HG03060 (cell line): ENCODE measurements around the gene CILP.
"Not testable (repeated sequence)": the region's sequence is repeated elsewhere in the genome, so short reads cannot be mapped to it uniquely, and the experiment has no call there.

ENCODE experiments used
- ATAC-seq: cut with Tn5 transposase; IDR thresholded peaks from one replicate; pipeline ENCODE4 v1.9.1; 2021; ENCODE audit warnings: low read depth, moderate number of reproducible peaks; ENCODE audit not compliant: unreplicated experiment

CILP gene, protein sequence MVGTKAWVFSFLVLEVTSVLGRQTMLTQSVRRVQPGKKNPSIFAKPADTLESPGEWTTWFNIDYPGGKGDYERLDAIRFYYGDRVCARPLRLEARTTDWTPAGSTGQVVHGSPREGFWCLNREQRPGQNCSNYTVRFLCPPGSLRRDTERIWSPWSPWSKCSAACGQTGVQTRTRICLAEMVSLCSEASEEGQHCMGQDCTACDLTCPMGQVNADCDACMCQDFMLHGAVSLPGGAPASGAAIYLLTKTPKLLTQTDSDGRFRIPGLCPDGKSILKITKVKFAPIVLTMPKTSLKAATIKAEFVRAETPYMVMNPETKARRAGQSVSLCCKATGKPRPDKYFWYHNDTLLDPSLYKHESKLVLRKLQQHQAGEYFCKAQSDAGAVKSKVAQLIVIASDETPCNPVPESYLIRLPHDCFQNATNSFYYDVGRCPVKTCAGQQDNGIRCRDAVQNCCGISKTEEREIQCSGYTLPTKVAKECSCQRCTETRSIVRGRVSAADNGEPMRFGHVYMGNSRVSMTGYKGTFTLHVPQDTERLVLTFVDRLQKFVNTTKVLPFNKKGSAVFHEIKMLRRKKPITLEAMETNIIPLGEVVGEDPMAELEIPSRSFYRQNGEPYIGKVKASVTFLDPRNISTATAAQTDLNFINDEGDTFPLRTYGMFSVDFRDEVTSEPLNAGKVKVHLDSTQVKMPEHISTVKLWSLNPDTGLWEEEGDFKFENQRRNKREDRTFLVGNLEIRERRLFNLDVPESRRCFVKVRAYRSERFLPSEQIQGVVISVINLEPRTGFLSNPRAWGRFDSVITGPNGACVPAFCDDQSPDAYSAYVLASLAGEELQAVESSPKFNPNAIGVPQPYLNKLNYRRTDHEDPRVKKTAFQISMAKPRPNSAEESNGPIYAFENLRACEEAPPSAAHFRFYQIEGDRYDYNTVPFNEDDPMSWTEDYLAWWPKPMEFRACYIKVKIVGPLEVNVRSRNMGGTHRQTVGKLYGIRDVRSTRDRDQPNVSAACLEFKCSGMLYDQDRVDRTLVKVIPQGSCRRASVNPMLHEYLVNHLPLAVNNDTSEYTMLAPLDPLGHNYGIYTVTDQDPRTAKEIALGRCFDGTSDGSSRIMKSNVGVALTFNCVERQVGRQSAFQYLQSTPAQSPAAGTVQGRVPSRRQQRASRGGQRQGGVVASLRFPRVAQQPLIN

DNA sequence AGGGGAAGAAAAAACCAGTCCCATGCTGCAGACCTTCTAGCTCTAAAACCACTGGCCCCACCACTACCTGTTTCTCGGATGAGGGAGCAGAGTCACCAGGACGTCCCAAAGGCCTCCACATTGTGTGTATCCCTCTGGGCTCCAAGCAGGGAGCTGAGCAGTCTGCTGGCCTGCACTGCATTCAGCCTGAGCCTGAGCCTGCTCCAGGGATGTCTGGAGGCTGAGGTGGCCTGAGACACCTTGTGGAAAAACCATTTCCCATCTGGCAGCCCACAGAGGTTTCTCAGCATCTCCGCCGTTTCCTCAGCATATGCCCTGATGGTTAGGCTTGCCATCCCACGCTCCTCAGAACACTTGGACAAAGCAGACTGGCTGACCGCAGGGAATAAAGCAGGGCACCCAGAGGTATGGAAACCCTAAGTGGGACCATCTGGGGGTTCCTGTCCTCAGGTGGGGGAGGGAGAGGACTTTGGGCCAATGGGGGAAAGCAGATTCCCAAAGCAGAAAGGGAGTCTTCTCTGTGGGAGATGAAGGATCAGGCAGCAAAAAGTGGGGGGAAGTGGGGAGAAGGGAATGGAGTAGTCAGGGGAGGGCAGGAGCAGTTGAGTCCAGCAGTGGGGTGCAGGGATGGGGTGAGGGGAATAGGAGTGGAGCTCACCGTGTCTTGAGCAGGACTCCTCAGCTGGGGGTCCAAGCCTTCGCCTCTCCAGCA, at the start of gene CILP:
Gene CILP (minus strand): TSS at position 704 of the 712 bp plus-strand sequence. CDS start 1,718 bp downstream, outside the sequence.
- no peak for ATAC-seq

DNA sequence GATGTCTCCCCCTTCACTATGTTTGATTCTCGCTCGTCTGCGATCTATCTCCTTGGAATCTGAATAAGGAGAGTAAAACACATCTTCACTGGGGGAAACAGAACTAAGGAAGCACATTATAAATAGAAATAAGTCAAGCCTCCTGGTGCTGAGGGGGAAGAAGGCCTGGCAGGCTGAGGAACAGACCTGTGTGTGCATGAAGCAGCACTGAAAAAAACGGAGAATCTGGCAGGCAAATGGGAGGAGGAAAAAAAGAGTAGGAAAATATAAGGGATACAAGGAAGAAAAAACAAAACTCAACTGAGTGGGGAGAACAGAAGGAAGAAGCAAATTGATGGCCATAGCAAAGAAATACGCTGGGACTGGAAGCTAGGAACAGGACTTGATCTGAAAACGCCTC, 49.7 kb upstream of the CILP start:
- no peak for ATAC-seq

DNA sequence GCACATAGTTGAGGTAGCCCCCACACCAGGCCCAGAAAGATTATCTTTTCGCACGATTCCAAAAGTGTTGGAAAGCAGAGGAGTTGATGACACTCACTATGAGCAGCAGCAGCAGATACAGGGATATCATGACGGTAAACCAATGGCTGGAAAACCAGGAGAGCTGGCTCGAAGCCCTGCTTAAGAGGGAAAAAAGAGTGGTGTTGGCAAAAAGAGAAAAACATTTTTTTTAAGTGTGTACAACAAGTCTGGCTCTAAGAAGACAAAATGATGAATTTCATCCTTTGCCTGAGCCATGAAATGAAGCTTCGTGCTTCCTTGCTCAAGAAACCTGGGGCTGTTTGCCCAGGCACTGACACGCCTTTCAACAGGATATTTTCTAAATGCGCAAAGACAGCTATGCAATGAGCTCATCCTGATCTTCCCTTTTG, 48.1 kb upstream of the CILP start:
- ATAC-seq, result no peak

DNA sequence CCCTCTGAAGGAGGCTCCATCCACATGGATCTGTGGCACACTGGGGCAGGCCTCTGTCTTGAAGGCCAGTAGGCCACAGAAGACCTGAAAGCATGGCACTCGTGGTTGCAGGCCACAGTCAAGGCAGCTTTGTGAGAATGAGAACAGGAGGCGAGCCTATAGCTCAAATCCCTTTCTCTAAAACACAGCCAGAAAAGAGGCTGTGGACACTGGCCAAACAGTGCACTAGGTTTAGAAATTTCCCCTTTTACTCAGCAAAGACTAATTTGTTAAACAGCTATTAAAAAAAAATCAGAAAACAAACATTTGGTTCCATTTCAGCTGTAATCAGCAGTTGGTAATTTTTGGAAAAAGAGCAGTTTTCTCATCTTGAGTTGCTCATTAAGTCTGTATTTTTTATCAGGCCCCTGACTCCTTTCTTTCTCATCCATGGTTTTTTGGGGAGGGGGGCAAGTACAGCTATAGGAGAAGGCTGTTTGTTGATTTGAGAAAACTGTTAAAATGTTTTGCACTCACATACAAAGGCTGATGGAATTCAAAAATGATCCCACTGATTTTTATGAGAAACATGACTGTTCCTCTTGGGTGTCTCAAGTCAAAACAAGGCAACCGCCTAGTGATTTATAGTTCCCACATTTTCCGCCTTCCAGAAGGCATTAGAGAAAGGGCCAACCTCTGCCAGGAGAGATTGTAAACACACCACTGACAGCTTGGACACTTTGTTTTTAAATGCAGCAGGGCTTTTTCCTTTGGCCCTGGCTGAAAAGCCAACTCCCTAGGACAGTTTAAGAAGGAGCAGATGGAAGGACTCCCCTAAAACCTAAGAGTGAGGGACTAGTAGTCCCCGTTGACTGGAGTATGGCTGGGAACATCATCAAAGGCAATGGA, 47.3 kb upstream of the CILP start:
- no peak for ATAC-seq

DNA sequence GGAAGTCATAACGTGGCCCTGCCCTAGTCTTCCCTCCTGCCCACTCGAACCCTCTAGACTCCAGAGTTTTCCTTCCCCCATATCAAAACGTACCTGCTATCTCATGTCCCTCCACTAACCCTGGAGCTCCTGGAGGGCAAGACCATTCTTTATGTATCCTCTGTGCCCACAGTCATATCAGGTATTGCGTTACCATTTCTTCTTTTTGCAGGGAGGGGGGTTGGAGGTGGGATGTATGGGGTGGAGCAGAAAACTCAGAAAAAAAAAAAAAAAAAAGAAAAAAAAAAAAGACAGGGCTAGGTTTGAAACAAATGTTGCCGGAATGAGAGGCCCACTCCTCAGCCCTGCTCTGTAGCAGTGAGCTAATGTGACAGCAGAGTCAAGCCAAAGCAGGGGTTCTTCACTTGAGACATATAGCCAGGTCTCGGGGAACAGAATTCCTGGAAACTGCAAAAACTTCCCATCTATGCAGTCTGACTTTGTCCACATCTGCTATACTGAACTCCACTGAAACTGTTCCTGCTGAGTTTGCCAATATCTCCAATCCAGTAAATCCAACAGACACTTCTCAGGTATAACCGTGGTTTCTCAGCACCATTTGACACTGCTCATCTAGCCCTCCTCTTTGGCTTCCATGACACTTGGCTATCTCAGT, 44.3 kb upstream of the CILP start:
- ATAC-seq, result no peak

DNA sequence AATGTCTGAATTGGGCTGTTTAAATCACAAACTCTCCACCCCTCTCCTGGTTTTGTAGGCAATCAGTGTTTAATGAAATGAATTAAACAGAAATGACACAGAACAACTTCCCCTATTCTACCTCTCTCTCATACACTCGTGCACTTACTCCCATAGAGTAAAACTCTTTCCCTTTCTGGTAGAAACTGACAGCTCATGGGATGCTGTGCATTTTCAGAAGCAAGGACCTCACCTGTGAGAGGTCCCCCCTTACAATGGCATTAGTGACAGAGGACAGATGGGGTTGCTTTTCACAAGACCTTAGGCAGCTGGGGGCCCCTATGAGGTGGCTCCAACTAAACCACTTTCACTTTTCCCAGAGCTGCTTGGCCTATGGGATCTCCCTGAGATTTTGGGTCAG, 43.5 kb upstream of the CILP start:
- no peak for ATAC-seq

DNA sequence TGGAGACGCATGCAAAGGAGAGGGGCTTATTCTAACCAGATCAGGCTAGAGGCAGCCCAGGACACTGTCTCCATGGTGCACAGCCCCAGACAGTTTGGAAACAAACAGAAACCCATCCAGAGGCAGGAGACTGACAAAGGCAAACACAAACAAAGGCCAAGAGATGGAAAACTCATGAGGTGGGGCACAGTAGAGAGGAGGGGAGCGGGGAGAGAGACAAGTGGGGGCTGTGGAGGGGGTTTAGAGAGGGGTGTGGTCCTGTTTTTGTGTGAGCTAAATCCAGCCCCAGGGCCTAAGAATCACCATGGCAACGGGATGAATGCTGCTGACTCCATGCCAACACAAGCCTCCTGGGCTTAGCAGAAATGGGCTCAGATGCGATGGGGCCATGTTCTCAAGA, 43.1 kb upstream of the CILP start:
- no peak for ATAC-seq

DNA sequence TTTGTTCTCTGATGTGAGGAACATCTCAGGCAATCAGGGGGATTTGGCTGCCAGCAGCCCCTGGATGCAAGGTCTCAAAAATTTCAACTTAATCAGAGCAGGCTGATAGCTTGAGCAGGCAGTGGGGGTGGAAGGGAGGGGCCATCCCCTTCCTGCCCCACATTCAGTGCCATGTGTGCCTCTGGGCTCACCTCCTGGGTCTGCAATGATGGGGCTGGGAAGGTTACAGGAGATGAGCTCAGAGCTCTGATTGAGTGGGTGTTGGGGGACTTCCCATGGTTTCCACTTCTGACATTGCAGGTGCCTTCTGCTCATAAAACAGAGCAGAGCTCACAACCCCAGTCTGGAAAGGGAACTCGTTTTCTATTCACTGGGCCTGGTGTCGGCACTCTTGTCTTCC, 38.4 kb upstream of the CILP start:
- ATAC-seq, result no peak

DNA sequence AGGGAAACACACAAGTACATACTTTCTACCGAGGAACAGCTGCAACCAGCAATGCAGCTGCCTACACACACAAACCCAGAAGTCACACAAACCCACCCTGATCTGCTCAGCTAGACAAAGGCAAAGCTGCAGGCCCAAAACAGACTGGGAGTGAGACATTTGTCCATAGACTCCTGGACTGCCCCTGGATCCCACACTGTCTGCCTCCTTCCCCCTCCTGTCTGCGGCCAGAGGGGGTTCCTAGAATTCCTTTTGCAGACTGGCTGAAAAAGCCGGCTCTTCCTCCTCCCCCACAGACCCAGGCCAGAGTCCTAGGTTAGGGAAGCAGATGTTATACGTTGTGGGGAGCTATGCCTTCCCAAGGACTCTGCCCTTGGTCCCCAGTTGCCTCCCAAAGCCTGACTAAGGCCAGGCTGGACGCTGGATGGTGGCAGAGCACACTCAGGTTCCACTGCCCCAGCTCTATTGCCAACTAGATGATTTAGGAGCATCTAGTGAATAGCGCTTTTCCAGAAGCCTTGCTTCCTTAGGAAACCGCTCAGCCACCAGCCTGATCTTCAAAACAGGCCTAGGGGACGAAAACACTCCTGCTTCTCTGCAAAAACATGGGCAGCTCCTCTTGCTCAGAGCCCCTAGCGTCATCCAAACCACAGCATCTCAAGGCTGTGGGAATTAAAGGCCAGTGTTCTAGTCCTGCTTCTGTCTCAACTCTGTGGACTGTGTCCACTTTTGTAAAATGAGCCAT, 37.4 kb upstream of the CILP start:
- ATAC-seq, result no peak

DNA sequence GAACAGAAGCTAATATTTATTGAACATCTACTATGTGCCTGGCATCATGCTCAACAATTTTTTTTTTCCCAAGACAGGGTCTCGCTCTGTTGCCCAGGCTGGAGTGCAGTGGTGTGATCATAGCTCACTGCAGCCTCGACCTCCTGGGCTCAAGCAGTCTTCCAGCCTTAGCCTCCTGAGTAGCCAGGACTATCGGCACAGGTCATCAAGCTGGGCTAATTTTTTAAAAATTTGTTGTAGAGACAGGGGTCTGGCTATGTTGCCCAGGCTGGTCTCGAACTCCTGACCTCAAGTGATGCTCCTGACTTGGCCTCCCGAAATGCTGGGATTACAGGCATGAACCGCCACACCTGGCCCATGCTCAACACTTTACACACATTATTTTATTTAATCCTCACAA, 35.7 kb upstream of the CILP start:
- no peak for ATAC-seq

DNA sequence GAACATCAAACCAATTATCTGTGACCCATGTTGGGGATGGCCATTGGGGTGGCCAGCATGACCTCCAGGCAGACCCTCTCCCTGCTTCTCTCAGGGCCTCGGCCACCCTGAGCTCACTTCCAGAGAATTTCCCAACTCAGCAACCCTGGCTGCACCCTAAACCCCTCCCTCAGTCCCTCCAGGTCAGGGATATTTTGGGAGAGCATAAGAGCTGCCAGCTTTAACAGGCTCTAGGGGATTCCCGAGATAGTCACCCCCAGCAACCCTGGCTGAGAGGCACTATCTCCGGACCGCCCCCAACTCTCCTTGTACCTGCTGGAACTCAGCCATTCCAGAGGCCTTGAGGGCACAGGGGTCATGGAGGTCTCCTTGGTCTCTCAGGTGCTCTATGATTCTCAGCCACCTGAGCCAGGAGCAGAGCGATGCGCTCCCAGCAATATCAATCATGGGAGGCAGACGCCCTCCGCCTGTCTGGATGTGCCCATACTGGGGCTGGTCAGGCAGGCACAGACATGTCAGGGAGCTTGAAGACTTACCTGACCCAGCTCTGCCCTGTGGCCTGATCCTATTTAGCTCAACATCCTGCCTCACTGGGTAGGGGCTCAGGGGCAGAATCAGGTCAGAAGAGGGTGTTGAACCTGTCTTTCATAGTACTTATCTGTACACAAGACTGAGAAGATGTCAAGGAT, 34.9 kb upstream of the CILP start:
- ATAC-seq, result no peak

DNA sequence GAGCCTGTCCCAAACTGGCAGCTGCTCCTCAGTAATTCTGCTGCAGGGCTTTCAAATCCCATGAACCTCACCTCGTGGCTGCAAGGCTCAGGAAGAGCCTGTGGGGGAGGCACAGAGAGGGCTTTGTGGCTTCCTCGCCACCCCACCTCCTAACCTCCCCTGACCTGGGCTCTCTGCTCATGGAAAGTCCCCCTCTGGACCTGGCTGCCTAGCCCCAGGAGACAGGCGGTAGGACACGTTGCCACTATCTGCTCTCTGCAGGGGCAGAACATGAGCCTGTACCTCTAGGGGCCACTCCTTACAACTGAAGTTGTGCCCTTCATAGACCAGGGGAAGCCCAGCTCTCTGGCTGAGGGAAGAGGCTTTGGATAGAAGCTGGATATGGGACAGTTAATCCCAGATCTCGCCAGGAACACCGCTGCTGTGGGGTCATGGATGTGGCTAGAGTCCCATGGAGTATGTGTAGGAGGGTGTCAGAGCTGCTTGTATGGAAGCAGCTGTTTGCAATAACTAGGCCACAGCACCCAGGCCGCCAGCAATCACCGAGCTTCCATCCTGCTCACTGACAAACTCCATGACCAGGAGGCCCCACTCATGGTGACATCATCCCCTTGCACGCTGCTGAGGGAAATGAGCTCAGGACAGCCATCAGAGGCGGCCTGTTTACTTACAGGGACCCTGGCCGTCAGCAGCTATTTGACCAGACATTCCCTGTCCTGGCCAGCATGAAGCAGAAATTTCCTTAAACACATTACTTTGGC, 34.0 kb upstream of the CILP start:
- no peak for ATAC-seq

DNA sequence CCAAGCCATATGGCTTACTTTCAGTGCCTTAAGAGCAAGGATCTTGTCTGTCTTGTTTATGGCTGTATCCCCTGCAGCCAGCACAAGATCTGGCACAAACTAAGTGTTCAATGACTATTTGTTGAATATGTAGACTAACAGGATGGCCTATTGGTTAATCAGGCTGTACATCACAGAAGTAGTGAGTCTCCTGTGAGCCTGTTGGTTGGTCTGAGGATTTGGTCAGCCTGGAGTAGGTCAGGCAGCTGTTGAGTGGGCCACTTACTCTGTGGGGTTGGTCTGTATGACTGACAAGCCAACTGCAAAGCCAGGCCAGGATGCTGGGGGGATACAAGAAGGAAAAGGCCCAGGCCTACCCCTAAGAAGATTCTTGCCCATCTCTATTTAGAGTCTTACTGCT, 33.4 kb upstream of the CILP start:
- no peak for ATAC-seq

DNA sequence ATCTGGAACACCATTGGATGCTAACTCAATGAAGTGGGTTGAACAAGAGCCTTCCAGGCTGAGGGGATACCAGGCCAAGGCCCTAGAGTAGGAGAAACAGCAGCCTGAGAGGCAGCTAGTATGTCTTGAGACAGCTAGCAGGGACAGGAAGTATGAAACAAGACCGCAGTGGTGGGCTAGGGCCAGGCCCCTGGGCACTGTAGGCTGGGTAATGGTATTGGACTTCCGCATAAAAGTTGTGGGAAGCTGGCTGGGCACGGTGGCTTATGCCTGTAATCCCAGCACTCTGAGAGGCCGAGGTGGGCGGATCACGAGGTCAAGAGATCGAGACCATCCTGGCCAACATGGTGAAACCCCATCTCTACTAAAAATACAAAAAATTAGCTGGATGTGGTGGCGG, 25.2 kb upstream of the CILP start:
- not testable (repeated sequence) for ATAC-seq

DNA sequence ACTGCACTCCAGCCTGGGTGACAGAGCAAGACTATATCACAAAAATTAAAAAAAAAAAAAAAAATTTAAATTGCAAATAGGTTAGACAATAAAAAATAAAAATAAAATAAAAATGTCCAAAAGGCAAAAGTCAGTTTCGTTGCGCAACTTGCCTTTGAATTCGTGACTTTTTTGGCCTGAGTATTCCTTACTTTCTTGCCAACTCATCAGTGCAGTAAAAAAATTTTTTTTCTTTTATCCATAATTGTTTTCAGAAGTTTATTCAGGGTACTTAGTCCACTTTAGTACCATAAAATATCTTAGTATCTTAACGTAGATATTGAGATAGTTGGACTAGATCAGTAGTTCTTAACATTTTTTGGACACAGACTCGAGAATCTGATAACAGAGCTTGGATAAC, 22.4 kb upstream of the CILP start:
- no peak for ATAC-seq

DNA sequence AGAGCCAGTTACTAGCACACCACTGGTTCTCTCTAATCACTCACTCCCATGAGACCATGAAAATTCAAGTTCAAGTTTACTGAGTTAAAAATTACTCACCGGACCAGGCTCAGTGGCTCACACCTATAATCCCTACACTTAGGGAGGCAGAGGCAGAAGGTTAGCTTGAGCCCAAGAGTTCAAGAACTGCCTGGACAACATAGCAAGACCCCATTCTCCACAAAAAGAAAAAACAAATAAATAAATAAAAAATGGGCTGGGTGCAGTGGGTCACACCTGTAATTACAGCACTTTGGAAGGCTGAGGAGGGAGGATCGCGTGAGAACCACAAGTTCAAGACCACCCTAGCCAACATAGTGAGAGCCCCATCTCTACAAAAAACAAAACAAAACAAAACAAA, 21.2 kb upstream of the CILP start:
- ATAC-seq, result no peak

DNA sequence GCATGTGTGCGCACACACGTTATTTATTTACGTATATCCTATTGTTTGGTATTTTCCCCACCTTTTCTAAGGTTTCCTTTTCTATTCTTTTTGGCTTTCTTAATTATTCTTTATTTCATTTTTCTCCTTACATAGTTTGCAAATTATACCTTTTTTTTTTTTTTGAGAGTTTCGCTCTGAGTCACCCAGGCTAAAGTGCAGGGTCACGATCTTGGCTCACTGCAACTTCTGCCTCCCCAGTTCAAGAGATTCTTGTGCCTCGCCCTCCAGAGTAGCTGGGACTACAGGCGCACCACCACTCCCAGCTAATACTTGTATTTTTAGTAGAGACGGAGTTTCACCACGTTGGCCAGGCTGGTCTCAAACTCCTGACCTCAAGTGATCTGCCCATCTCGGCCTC, 20.0 kb upstream of the CILP start:
- ATAC-seq, result no peak
